ENCODE measurements around the gene FAM111B.
"Not testable (repeated sequence)": the region's sequence is repeated elsewhere in the genome, so short reads cannot be mapped to it uniquely, and the experiment has no call there.

Gene FAM111B

GRCh38 chr11:59102259-59102765, 4.7 kb upstream of the FAM111B start:
- DNase-seq = no peak

- not testable (repeated sequence) for DNase-seq
Observed at GRCh38 chr11:59107721-59108120, 684 bp downstream of the FAM111B start.

- DNase-seq = no peak
Observed at GRCh38 chr11:59112494-59112893, 5.5 kb downstream of the FAM111B start.

- no peak for DNase-seq
Observed at GRCh38 chr11:59114344-59114743, 7.3 kb downstream of the FAM111B start.

- DNase-seq = no peak
Observed at GRCh38 chr11:59115553-59115952, 8.5 kb downstream of the FAM111B start.

- DNase-seq = no peak
Observed at GRCh38 chr11:59117774-59118173, 10.7 kb downstream of the FAM111B start.

- DNase-seq = no peak
Observed at GRCh38 chr11:59119826-59120225, 12.8 kb downstream of the FAM111B start.

- no peak for DNase-seq
Observed at GRCh38 chr11:59135648-59136461, 28.8 kb downstream of the FAM111B start.

GRCh38 chr11:59136551-59136950, 29.5 kb downstream of the FAM111B start:
- not testable (repeated sequence) for DNase-seq

GRCh38 chr11:59137190-59137589, 30.2 kb downstream of the FAM111B start:
- DNase-seq = no peak

GRCh38 chr11:59138643-59139042, 31.6 kb downstream of the FAM111B start:
- DNase-seq = no peak

GRCh38 chr11:59141191-59141590, 34.2 kb downstream of the FAM111B start:
- DNase-seq = no peak

GRCh38 chr11:59141673-59142460, 34.8 kb downstream of the FAM111B start:
- DNase-seq = no peak

GRCh38 chr11:59142530-59143507, 35.8 kb downstream of the FAM111B start, which contains the start of gene FAM111A:
TSS of gene FAM111A (plus strand) at chr11:59142856. CDS start at chr11:59148873, 6,017 bp downstream.
- peak; percentile 46 for DNase-seq

- no peak for DNase-seq
Observed at GRCh38 chr11:59144096-59144495, 37.1 kb downstream of the FAM111B start.

GRCh38 chr11:59144579-59145345, 37.7 kb downstream of the FAM111B start:
- peak; percentile 47 for DNase-seq

GRCh38 chr11:59145534-59145933, 38.5 kb downstream of the FAM111B start:
- DNase-seq = no peak

GRCh38 chr11:59151761-59152160, 44.7 kb downstream of the FAM111B start:
- DNase-seq = no peak

- no peak for DNase-seq
Observed at GRCh38 chr11:59152312-59152951, 45.4 kb downstream of the FAM111B start.

- DNase-seq = no peak
Observed at GRCh38 chr11:59154610-59155009, 47.6 kb downstream of the FAM111B start.

GRCh38 chr11:59157433-59157832, 50.4 kb downstream of the FAM111B start:
- no peak for DNase-seq

Measured in NCI-H1436 treated with DMSO at 0.1 percent for 48 hours (cell line).